ENCODE data around the gene RP9. TPM values are rescaled to one million over a fixed set of nuclear protein-coding genes. Genes with fewer than 3 reads are reported as not detected.

RP9 gene
- total and polyA plus RNA-seq, 2 of the 13 experiments (the other 11 are each of a cell fraction or from before 2014, with no cell fraction given): 14.2 to 18.6 TPM

DNA sequence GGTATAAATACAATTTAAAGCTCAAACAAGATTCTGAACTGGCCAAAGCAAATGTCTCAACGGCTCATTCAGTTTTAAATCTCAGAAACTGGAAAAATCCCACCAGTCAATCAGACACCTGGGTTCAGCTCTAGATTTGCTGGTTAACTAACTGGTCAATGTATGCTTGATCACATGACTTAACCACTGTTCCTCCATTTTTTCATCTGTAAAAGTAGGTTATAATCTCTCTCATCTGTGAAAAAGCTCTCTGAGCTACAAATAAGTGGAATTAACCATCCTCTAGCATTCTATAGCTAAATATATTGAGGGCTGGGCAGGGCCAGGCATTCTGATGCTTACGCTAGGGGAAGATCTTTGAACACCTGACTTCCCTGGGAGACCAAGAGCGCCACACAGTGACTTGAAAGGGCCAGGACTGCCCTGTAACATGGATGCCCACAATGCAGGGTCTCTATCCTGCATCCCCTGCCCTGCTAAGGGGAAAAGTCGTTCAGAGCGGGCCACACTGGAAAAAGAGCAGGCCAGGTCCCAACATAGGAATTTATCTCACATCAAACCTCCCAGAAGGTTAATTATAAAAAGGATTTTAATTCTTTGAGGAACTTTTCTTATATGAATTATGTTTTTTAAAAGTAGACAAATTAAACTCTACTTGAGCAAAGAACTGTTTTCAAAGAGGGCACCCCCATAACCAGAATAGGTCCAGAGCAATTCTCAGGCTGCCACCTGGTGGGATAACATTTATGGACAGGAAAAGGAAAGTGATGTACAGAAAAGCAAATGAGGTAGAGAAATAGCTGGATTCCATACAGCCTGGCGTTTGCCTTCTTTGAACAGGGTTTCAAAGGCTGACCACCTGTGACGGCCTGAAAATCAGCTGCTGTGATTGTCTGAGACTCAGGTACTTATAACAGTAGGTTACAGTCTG, 1.8 kb downstream of the RP9 start:
- POLR2A ChIA-PET: interaction anchor here (1.3 to 2.5 kb wide), 2 partner anchors 46 to 51 kb away, joined by 3 to 10 read pairs; partner anchors contain the start of gene NT5C3A
- peak; percentile 34 for ATAC-seq
- BruUV-seq (replicated peaks): no TSS peak
- DNase-seq (ENCODE audit: low spot score): peak; percentile 47
- Histone ChIP-seq H3K9ac (ENCODE audit: insufficient read depth, low read depth, low read length) (peak overlapping the region; percentile 85), H3K79me2 (ENCODE audit: insufficient read depth, low read length) (peaks cover 51% of the 10 kb centered on the region), H2AFZ (ENCODE audit: low read length) (no peak overlapping the region), H3K27ac (ENCODE audit: extremely low read length, insufficient read depth, low read length) (no peak overlapping the region), H3K27me3 (ENCODE audit: control insufficient read depth in 1 of 2, insufficient read depth in 2 of 2, low read length in 2 of 2) (peaks cover 0 to 1% of the 10 kb centered on the region in 2 experiments; a peak in 1 of 5 replicates), H3K4me3 (replicated peaks in 1 of 3; ENCODE audit: insufficient read depth in 1 of 3, low read depth in 2 of 3, low read length in 3 of 3) (peak overlapping the region; percentile 85 to 88 (median 87)), H3K36me3 (replicated peaks in 1 of 2; ENCODE audit: control insufficient read depth in 1 of 2, insufficient read depth in 2 of 2, low read length in 2 of 2) (peaks cover 7 to 18% of the 10 kb centered on the region in 2 experiments; a peak in 4 of 5 replicates), H3K4me2 (ENCODE audit: low read depth, low read length) (peak overlapping the region; percentile 97), H3K4me1 (ENCODE audit: insufficient read depth, low read length) (peaks cover 55% of the 10 kb centered on the region), H3K9me3 (ENCODE audit: low read length) (no peaks in the 10 kb centered on the region), H4K20me1 (ENCODE audit: insufficient read depth, low read length) (peaks cover 12% of the 10 kb centered on the region)
- CTCF ChIA-PET (ENCODE audit: low intra/inter-chr PET ratio, low total read pairs): no interaction called here
- 65% methylated on average over 7 of the region's 7 CpGs for WGBS (ENCODE audit: low lambda C conversion rate)
- peak; percentile 46 for FAIRE-seq
- in situ Hi-C loops (cut with HindIII; ENCODE audit: extremely low pct_ligation_motif_present, low pct_unique_long_range_greater_than_20kb) (no loop called here), intact Hi-C loops (cut with micrococcal nuclease; ENCODE audit: unreplicated experiment) (loop anchor here (2.0 to 5.0 kb wide), 4 partner anchors 45 to 215 kb away; partner anchors contain the start of genes FKBP9, KBTBD2 and NT5C3A)
- no peak for TF ChIP-seq ZNF331 (CRISPR knock-in tag; IDR thresholded peaks at IDR 0.05)
- TF ChIP-seq ATF1 (CRISPR knock-in tag; IDR thresholded peaks at IDR 0.05): no peak
- TF ChIP-seq HOXD1 (CRISPR knock-in tag; IDR thresholded peaks at IDR 0.05): no peak
- TF ChIP-seq, protein P1, sequence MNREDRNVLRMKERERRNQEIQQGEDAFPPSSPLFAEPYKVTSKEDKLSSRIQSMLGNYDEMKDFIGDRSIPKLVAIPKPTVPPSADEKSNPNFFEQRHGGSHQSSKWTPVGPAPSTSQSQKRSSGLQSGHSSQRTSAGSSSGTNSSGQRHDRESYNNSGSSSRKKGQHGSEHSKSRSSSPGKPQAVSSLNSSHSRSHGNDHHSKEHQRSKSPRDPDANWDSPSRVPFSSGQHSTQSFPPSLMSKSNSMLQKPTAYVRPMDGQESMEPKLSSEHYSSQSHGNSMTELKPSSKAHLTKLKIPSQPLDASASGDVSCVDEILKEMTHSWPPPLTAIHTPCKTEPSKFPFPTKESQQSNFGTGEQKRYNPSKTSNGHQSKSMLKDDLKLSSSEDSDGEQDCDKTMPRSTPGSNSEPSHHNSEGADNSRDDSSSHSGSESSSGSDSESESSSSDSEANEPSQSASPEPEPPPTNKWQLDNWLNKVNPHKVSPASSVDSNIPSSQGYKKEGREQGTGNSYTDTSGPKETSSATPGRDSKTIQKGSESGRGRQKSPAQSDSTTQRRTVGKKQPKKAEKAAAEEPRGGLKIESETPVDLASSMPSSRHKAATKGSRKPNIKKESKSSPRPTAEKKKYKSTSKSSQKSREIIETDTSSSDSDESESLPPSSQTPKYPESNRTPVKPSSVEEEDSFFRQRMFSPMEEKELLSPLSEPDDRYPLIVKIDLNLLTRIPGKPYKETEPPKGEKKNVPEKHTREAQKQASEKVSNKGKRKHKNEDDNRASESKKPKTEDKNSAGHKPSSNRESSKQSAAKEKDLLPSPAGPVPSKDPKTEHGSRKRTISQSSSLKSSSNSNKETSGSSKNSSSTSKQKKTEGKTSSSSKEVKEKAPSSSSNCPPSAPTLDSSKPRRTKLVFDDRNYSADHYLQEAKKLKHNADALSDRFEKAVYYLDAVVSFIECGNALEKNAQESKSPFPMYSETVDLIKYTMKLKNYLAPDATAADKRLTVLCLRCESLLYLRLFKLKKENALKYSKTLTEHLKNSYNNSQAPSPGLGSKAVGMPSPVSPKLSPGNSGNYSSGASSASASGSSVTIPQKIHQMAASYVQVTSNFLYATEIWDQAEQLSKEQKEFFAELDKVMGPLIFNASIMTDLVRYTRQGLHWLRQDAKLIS (CRISPR knock-in tag; IDR thresholded peaks at IDR 0.05): no peak
- TF ChIP-seq, protein P2, sequence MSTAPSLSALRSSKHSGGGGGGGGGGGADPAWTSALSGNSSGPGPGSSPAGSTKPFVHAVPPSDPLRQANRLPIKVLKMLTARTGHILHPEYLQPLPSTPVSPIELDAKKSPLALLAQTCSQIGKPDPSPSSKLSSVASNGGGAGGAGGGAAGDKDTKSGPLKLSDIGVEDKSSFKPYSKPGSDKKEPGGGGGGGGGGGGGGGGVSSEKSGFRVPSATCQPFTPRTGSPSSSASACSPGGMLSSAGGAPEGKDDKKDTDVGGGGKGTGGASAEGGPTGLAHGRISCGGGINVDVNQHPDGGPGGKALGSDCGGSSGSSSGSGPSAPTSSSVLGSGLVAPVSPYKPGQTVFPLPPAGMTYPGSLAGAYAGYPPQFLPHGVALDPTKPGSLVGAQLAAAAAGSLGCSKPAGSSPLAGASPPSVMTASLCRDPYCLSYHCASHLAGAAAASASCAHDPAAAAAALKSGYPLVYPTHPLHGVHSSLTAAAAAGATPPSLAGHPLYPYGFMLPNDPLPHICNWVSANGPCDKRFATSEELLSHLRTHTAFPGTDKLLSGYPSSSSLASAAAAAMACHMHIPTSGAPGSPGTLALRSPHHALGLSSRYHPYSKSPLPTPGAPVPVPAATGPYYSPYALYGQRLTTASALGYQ (CRISPR knock-in tag; IDR thresholded peaks at IDR 0.05): no peak
- TF ChIP-seq ZNF577 (CRISPR knock-in tag; IDR thresholded peaks at IDR 0.05; ENCODE audit: borderline replicate concordance, low read depth): no peak
- TF ChIP-seq, protein P3, sequence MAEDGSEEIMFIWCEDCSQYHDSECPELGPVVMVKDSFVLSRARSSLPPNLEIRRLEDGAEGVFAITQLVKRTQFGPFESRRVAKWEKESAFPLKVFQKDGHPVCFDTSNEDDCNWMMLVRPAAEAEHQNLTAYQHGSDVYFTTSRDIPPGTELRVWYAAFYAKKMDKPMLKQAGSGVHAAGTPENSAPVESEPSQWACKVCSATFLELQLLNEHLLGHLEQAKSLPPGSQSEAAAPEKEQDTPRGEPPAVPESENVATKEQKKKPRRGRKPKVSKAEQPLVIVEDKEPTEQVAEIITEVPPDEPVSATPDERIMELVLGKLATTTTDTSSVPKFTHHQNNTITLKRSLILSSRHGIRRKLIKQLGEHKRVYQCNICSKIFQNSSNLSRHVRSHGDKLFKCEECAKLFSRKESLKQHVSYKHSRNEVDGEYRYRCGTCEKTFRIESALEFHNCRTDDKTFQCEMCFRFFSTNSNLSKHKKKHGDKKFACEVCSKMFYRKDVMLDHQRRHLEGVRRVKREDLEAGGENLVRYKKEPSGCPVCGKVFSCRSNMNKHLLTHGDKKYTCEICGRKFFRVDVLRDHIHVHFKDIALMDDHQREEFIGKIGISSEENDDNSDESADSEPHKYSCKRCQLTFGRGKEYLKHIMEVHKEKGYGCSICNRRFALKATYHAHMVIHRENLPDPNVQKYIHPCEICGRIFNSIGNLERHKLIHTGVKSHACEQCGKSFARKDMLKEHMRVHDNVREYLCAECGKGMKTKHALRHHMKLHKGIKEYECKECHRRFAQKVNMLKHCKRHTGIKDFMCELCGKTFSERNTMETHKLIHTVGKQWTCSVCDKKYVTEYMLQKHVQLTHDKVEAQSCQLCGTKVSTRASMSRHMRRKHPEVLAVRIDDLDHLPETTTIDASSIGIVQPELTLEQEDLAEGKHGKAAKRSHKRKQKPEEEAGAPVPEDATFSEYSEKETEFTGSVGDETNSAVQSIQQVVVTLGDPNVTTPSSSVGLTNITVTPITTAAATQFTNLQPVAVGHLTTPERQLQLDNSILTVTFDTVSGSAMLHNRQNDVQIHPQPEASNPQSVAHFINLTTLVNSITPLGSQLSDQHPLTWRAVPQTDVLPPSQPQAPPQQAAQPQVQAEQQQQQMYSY (CRISPR knock-in tag; IDR thresholded peaks at IDR 0.05): no peak
- no peak for TF ChIP-seq SRF (IDR thresholded peaks at IDR 0.05; ENCODE audit: low read depth, low read length)
- TF ChIP-seq, protein P4, sequence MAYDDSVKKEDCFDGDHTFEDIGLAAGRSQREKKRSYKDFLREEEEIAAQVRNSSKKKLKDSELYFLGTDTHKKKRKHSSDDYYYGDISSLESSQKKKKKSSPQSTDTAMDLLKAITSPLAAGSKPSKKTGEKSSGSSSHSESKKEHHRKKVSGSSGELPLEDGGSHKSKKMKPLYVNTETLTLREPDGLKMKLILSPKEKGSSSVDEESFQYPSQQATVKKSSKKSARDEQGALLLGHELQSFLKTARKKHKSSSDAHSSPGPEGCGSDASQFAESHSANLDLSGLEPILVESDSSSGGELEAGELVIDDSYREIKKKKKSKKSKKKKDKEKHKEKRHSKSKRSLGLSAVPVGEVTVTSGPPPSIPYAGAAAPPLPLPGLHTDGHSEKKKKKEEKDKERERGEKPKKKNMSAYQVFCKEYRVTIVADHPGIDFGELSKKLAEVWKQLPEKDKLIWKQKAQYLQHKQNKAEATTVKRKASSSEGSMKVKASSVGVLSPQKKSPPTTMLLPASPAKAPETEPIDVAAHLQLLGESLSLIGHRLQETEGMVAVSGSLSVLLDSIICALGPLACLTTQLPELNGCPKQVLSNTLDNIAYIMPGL (CRISPR knock-in tag; IDR thresholded peaks at IDR 0.05; ENCODE audit: borderline replicate concordance in 1 of 2, low read depth in 1 of 2): peak in 1 of 2 experiments; percentile 54; a peak in 1 of 4 replicates
- TF ChIP-seq ETV6 (CRISPR knock-in tag; conservative IDR thresholded peaks at IDR 0.05): no peak
